ENCODE data around the gene MNS1.
"Not testable (repeated sequence)": the region's sequence is repeated elsewhere in the genome, so short reads cannot be mapped to it uniquely, and the experiment has no call there.

MNS1 gene, protein sequence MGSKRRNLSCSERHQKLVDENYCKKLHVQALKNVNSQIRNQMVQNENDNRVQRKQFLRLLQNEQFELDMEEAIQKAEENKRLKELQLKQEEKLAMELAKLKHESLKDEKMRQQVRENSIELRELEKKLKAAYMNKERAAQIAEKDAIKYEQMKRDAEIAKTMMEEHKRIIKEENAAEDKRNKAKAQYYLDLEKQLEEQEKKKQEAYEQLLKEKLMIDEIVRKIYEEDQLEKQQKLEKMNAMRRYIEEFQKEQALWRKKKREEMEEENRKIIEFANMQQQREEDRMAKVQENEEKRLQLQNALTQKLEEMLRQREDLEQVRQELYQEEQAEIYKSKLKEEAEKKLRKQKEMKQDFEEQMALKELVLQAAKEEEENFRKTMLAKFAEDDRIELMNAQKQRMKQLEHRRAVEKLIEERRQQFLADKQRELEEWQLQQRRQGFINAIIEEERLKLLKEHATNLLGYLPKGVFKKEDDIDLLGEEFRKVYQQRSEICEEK

DNA sequence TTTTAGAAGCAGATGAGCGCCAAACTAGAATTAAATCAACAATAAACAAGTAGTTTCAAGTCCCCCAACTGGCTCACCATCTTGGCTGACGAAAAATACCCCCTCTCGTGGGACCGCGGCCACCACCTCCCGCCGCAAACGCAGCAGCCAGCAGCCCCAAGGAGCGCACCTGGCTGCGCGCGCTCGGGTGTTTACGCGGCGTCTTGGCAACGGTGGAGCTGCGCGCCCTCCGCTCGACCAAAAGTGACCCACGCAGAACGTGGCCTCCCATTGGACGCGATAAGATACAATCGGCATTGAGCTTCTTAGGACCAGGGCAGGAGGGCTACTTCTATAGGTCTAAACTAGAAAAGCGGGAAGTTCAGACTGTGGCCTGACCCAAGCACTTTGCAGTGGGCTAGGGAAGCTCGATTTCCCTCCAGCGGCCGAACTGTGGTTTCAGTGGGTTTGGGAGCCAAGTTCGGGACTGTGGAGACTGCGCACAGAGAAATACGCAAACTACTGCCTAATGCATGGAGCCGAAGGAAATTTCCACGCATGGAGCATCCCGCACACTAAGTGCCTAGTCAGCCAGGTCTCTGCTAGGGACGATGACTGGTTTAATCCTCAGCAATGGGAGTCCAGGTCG, at the start of gene MNS1:
TSS of gene MNS1 (minus strand) at position 245 of the 628 bp plus-strand sequence. CDS start at position 80, 165 bp downstream.
- Histone ChIP-seq H3K36me3 (ENCODE audit: control insufficient read depth in 5 of 5, insufficient read depth in 5 of 5, low read length in 5 of 5) (no peaks in the 10 kb centered on the region), H3K27me3 (ENCODE audit: control insufficient read depth in 5 of 5, insufficient read depth in 4 of 5, low read length in 5 of 5) (no peaks in the 10 kb centered on the region), H3K9ac (ENCODE audit: low read length in 5 of 5) (peak within 1 kb of the TSS in 4 of 5 donors; percentile 62 to 81 (median 73)), H3K4me1 (ENCODE audit: control insufficient read depth in 5 of 5, insufficient read depth in 5 of 5, low read length in 5 of 5) (peaks cover 0 to 14% (median 12%) of the 10 kb centered on the region in 5 donors), H3K9me3 (ENCODE audit: control insufficient read depth in 5 of 5, low read length in 5 of 5) (no peaks in the 10 kb centered on the region), H3K27ac (ENCODE audit: low read depth, low read length) (no peak within 1 kb of the TSS), H3K4me3 (ENCODE audit: low read depth in 1 of 5, low read length in 5 of 5) (peak within 1 kb of the TSS; percentile 75 to 90 (median 88))

GRCh38 chr15:56496635-56497034, 31.7 kb upstream of the MNS1 start:
- H3K9ac ChIP-seq (ENCODE audit: low read length in 5 of 5): peak overlapping the region in 1 of 5 donors; percentile 17
- no peak overlapping the region for H3K27ac ChIP-seq (ENCODE audit: low read depth, low read length)

GRCh38 chr15:56495533-56495932, 30.6 kb upstream of the MNS1 start:
- H3K4me3 ChIP-seq (ENCODE audit: low read depth in 1 of 5, low read length in 5 of 5): no peak overlapping the region
- H3K27ac ChIP-seq (ENCODE audit: low read depth, low read length): no peak overlapping the region
- H3K36me3 ChIP-seq (ENCODE audit: control insufficient read depth in 5 of 5, insufficient read depth in 5 of 5, low read length in 5 of 5): no peaks in the 10 kb centered on the region
- no peaks in the 10 kb centered on the region for H3K9me3 ChIP-seq (ENCODE audit: control insufficient read depth in 5 of 5, low read length in 5 of 5)
- no peaks in the 10 kb centered on the region for H3K27me3 ChIP-seq (ENCODE audit: control insufficient read depth in 5 of 5, insufficient read depth in 4 of 5, low read length in 5 of 5)
- peaks cover 0 to 10% (median 3%) of the 10 kb centered on the region in 5 donors for H3K4me1 ChIP-seq (ENCODE audit: control insufficient read depth in 5 of 5, insufficient read depth in 5 of 5, low read length in 5 of 5)
- no peak overlapping the region for H3K9ac ChIP-seq (ENCODE audit: low read length in 5 of 5)

More at GRCh38 chr15:56496635-56497034, 31.7 kb upstream of the MNS1 start:
- H3K4me1 ChIP-seq (ENCODE audit: control insufficient read depth in 5 of 5, insufficient read depth in 5 of 5, low read length in 5 of 5): peaks cover 0 to 10% (median 3%) of the 10 kb centered on the region in 5 donors
- H3K27me3 ChIP-seq (ENCODE audit: control insufficient read depth in 5 of 5, insufficient read depth in 4 of 5, low read length in 5 of 5): no peaks in the 10 kb centered on the region
- H3K36me3 ChIP-seq (ENCODE audit: control insufficient read depth in 5 of 5, insufficient read depth in 5 of 5, low read length in 5 of 5): no peaks in the 10 kb centered on the region
- H3K4me3 ChIP-seq (ENCODE audit: low read depth in 1 of 5, low read length in 5 of 5): peak overlapping the region; percentile 23 to 59 (median 38)
- H3K9me3 ChIP-seq (ENCODE audit: control insufficient read depth in 5 of 5, low read length in 5 of 5): no peaks in the 10 kb centered on the region

DNA sequence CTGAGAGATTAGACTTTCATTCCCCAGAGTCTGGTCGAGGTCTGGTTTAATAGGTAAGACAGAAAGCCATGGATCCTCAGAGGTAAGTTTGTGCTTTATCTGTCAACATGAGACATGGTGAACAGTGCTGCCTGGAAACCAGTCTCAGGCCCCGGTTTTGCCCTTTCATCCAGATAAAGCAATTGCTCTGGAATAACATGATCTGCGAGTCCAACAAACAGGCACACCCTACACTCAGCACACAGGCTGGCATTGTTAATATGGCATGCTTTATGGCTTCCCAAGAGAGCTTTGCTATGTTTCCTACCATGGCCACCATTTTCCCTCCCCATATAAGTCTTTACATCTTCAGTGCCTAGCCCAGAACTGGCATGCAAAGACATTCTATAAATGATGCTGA, 30.1 kb upstream of the MNS1 start:
- Histone ChIP-seq H3K4me3 (ENCODE audit: low read depth in 1 of 5, low read length in 5 of 5) (no peak overlapping the region), H3K27ac (ENCODE audit: low read depth, low read length) (no peak overlapping the region), H3K9ac (ENCODE audit: low read length in 5 of 5) (no peak overlapping the region), H3K9me3 (ENCODE audit: control insufficient read depth in 5 of 5, low read length in 5 of 5) (no peaks in the 10 kb centered on the region), H3K27me3 (ENCODE audit: control insufficient read depth in 5 of 5, insufficient read depth in 4 of 5, low read length in 5 of 5) (no peaks in the 10 kb centered on the region), H3K36me3 (ENCODE audit: control insufficient read depth in 5 of 5, insufficient read depth in 5 of 5, low read length in 5 of 5) (no peaks in the 10 kb centered on the region), H3K4me1 (ENCODE audit: control insufficient read depth in 5 of 5, insufficient read depth in 5 of 5, low read length in 5 of 5) (peaks cover 0 to 10% (median 3%) of the 10 kb centered on the region in 5 donors)

DNA sequence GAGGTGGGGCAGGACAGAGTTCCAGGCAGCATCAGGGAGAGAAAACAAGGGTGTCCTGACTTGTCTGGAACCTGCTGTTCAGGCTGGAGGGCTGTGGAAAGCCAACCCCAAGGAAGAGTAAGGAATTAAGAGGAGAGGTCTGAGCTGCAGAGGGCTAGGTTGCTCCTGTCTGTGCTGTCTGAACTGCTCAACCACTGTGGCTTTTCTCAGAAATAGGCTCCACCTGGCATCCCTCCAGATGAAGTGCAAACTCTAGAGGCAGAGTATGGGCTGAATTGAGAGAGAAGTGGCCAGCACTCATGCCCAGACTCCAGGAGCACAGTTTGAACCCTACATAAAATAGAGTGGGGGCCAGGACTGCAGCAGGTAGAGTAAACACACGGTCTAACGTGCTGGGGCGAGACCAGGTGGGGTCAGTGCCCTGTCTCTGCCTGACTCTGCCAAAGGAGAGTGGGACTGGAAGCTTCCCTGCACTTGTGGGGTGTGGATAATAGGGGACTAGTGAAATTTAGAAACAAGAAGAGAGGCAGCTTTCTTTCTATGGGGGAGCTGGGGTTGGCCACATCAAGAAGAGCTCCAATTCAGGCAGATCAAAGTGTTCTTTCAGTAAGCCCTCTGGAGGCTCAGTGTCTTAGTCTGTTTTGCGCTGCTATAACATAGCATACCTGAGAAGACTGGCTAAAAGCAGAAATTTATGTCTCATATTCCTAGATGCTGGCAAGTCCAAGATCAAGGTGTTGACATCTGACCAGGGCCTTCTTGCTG, 28.0 kb upstream of the MNS1 start:
- Histone ChIP-seq H3K9ac (ENCODE audit: low read length in 5 of 5) (no peak overlapping the region), H3K4me1 (ENCODE audit: control insufficient read depth in 5 of 5, insufficient read depth in 5 of 5, low read length in 5 of 5) (peaks cover 0 to 10% (median 3%) of the 10 kb centered on the region in 5 donors), H3K27ac (ENCODE audit: low read depth, low read length) (no peak overlapping the region), H3K27me3 (ENCODE audit: control insufficient read depth in 5 of 5, insufficient read depth in 4 of 5, low read length in 5 of 5) (no peaks in the 10 kb centered on the region), H3K9me3 (ENCODE audit: control insufficient read depth in 5 of 5, low read length in 5 of 5) (no peaks in the 10 kb centered on the region), H3K4me3 (ENCODE audit: low read depth in 1 of 5, low read length in 5 of 5) (no peak overlapping the region), H3K36me3 (ENCODE audit: control insufficient read depth in 5 of 5, insufficient read depth in 5 of 5, low read length in 5 of 5) (no peaks in the 10 kb centered on the region)

DNA sequence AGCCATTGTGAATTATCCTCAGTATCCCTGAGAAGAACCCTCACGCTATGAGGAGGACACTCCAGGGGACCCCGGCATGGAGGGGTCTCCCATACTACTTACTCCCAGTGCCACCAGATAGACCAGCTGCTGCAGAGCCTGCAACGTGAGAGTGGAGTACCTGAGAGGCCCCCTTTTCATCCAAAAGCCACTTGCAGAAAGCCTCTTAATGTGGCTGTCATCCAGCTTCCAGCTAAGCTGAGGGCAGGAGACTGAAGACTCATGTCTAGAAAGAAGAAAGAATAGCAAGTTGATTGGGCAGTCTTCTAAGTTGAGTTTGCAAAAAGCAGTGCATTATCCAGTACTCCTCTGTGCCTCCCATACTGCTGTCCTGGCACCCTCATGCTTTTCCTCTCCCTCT, 27.3 kb upstream of the MNS1 start:
- Histone ChIP-seq H3K4me3 (ENCODE audit: low read depth in 1 of 5, low read length in 5 of 5) (no peak overlapping the region), H3K27ac (ENCODE audit: low read depth, low read length) (no peak overlapping the region), H3K27me3 (ENCODE audit: control insufficient read depth in 5 of 5, insufficient read depth in 4 of 5, low read length in 5 of 5) (no peaks in the 10 kb centered on the region), H3K9me3 (ENCODE audit: control insufficient read depth in 5 of 5, low read length in 5 of 5) (no peaks in the 10 kb centered on the region), H3K4me1 (ENCODE audit: control insufficient read depth in 5 of 5, insufficient read depth in 5 of 5, low read length in 5 of 5) (peaks cover 0 to 10% (median 3%) of the 10 kb centered on the region in 5 donors), H3K36me3 (ENCODE audit: control insufficient read depth in 5 of 5, insufficient read depth in 5 of 5, low read length in 5 of 5) (no peaks in the 10 kb centered on the region), H3K9ac (ENCODE audit: low read length in 5 of 5) (peak overlapping the region in 1 of 5 donors; percentile 28)

DNA sequence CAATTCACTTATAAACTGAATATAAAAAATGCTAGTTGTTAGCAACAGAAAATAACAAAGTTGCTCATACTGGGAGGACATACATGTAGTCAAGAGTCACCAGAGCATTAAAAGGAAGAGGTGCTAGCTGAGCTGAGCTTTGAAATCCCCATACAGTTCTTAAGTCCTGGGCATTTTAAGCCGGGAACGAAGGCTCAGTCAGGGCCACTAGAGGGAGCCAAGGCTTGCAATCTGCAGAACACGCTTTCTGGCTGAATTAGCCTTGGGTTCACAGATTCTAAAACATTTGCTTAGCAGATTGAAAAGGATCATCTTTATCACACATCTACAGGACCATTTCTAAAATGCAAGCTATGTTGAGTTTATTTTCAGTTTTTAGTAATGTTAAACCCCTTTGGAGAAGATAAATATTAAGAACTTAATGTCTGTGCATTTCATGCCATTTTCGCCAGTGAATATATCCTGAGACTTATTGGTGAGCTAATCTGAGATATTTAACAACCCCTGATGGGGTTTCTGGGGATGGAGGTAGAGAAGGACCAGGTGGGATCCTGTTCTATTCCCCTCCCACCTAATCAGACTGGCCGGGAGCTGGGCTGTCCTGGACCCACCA, 26.3 kb upstream of the MNS1 start:
- no peak overlapping the region for H3K4me3 ChIP-seq (ENCODE audit: low read depth in 1 of 5, low read length in 5 of 5)
- no peak overlapping the region for H3K27ac ChIP-seq (ENCODE audit: low read depth, low read length)
- H3K4me1 ChIP-seq (ENCODE audit: control insufficient read depth in 5 of 5, insufficient read depth in 5 of 5, low read length in 5 of 5): peaks cover 0 to 6% (median 0%) of the 10 kb centered on the region in 5 donors
- no peaks in the 10 kb centered on the region for H3K9me3 ChIP-seq (ENCODE audit: control insufficient read depth in 5 of 5, low read length in 5 of 5)
- H3K9ac ChIP-seq (ENCODE audit: low read length in 5 of 5): no peak overlapping the region
- H3K36me3 ChIP-seq (ENCODE audit: control insufficient read depth in 5 of 5, insufficient read depth in 5 of 5, low read length in 5 of 5): no peaks in the 10 kb centered on the region
- H3K27me3 ChIP-seq (ENCODE audit: control insufficient read depth in 5 of 5, insufficient read depth in 4 of 5, low read length in 5 of 5): no peaks in the 10 kb centered on the region

- Histone ChIP-seq H3K4me1 (ENCODE audit: control insufficient read depth in 5 of 5, insufficient read depth in 5 of 5, low read length in 5 of 5) (peaks cover 0 to 6% (median 0%) of the 10 kb centered on the region in 5 donors), H3K9me3 (ENCODE audit: control insufficient read depth in 5 of 5, low read length in 5 of 5) (no peaks in the 10 kb centered on the region), H3K4me3 (ENCODE audit: low read depth in 1 of 5, low read length in 5 of 5) (no peak overlapping the region), H3K36me3 (ENCODE audit: control insufficient read depth in 5 of 5, insufficient read depth in 5 of 5, low read length in 5 of 5) (no peaks in the 10 kb centered on the region), H3K9ac (ENCODE audit: low read length in 5 of 5) (no peak overlapping the region), H3K27ac (ENCODE audit: low read depth, low read length) (no peak overlapping the region), H3K27me3 (ENCODE audit: control insufficient read depth in 5 of 5, insufficient read depth in 4 of 5, low read length in 5 of 5) (no peaks in the 10 kb centered on the region)
Observed at GRCh38 chr15:56490461-56490860, 25.5 kb upstream of the MNS1 start.

GRCh38 chr15:56486206-56486605, 21.3 kb upstream of the MNS1 start:
- not testable (repeated sequence) for H3K9me3 ChIP-seq (ENCODE audit: control insufficient read depth in 5 of 5, low read length in 5 of 5); H3K36me3 ChIP-seq (ENCODE audit: control insufficient read depth in 5 of 5, insufficient read depth in 5 of 5, low read length in 5 of 5); H3K4me3 ChIP-seq (ENCODE audit: low read depth in 1 of 5, low read length in 5 of 5); H3K27me3 ChIP-seq (ENCODE audit: control insufficient read depth in 5 of 5, insufficient read depth in 4 of 5, low read length in 5 of 5); H3K4me1 ChIP-seq (ENCODE audit: control insufficient read depth in 5 of 5, insufficient read depth in 5 of 5, low read length in 5 of 5); H3K9ac ChIP-seq (ENCODE audit: low read length in 5 of 5); H3K27ac ChIP-seq (ENCODE audit: low read depth, low read length)

All from subcutaneous abdominal adipose tissue (tissue), 5 donors.